IPS DF 19.7 (cell line): ENCODE measurements around the gene ADGRD1.
"Not testable (repeated sequence)": the region's sequence is repeated elsewhere in the genome, so short reads cannot be mapped to it uniquely, and the experiment has no call there.

Experiments
- DNase-seq: peaks from one replicate; pipeline ENCODE4 v3.0.0-alpha.2; 2013; ENCODE audit warnings: low read depth, low spot score

The ADGRD1 gene

DNA sequence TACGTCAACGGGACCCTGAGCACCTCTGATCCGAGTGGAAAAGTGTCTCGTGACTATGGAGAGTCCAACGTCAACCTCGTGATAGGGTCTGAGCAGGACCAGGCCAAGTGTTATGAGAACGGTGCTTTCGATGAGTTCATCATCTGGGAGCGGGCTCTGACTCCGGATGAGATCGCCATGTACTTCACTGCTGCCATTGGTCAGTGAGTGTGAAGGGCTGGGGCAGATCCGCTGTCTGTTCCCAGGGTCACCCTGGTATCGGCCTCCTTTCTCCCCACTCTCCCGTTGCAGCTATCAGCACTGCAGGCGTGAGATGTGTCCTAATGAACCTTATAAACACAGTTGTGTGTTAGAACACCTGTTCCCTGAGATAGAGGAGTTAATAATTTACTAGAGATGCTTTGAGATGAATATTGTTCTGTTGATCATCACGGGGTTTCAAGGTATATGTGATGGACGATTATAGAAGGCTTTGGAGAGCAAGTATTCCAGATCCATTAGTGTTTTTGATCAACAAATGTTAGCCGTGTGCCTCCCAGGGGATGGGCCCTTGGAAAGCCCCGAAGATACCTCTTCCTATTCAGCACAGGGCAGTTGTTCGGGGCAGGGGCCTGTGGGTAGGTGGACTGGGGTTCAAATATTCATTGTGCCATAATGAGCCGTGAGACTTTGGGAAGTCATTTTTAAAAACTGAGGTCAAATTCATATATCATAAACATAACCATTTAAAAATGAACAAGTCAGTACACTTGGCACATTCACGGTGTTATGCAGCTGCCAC, 33.6 kb downstream of the ADGRD1 start:
- DNase-seq, result no peak

DNA sequence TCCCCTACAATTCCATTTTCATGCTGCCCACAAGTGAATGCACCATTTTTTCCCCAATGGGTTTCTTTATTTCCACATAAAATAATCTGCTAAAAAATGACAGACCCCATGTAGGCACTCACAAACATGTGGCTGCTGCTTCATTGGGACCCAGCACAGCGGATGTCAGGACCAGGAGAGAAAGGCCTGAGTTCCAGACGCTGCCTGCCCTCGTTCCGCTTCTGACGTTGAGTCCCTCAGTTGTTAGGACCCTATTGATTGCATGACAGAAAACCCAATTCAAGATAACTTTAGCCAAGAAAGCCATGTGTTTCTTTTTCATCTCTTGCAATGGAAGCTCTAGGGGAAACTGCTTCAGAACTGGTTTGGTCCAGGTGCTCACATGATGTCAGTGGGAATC, 34.6 kb downstream of the ADGRD1 start:
- no peak for DNase-seq

DNA sequence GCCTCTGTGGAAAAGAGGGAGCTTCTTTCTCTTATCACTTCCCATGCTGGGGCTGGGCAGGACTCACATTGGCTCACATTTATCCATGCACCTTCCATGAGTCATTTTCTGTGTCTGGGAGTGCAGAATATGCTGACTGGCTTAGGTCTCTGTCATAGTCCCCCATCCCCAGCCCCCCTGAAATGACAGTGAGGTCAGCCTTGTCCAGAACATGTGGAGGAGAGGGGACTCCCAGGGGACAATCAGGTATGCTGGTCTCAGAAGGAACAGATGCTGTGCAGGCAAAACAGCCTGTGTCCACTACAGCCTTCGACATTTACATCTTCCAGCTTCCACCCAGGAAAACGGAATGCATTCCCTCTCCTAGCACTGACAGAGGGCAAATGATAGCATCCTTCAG, 35.0 kb downstream of the ADGRD1 start:
- no peak for DNase-seq

DNA sequence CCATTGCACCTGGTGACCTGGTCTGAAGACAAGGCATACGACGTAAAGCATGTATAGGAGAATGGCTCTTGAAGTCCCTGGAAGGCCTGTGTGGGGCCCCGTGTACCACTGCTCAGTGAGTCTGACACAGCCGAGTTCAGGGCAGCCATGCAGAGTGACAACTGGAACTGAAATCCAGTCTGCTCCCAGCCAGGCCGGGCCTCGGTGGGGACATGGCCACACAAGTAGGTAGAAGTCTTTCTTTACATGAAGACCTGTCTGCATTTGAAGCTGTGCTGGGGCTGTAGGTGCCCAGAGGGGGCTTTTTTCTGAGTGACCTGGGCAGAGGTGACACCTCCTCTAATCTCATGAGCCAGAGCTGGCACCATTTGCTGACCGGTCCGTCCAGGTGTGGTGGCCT, 35.7 kb downstream of the ADGRD1 start:
- no peak for DNase-seq

DNA sequence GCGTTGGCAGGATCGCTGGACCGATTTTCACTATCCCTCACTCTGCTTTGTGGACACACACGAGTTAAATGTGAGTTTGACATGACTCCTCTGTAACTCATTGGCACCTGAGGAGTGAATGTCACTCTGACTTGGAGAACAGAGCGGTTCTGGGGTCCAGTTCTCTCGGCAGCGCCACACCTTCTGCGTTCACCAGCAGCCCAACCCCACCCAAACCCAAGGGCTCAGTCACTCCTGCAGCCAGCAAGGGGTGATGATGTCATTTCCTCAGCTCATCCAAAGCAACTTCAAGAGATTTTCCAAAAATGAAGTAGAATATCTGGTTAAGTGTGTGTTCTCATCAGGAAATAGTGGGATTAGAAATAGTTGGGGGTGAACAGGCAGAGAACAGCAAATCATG, 36.3 kb downstream of the ADGRD1 start:
- no peak for DNase-seq

DNA sequence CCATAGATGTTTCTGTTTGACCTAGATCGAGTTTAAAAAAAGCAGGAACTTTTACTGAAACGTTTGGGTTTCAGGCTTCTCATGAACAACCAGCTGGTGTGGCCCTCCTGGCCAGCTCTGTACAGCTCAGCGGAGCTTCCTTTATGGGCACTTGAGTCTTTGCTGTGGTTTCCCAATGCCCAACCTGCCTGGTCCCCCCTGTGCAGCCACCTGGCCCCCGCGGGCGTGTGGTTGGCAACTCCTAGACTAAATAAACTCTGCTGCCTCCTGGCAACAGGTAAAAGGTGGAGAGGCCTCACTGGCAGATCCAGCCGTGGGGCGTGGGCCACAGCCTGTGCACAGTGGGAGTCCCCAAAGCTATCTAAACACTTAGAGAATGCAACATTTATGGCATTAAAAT, 38.7 kb downstream of the ADGRD1 start:
- DNase-seq, result no peak

DNA sequence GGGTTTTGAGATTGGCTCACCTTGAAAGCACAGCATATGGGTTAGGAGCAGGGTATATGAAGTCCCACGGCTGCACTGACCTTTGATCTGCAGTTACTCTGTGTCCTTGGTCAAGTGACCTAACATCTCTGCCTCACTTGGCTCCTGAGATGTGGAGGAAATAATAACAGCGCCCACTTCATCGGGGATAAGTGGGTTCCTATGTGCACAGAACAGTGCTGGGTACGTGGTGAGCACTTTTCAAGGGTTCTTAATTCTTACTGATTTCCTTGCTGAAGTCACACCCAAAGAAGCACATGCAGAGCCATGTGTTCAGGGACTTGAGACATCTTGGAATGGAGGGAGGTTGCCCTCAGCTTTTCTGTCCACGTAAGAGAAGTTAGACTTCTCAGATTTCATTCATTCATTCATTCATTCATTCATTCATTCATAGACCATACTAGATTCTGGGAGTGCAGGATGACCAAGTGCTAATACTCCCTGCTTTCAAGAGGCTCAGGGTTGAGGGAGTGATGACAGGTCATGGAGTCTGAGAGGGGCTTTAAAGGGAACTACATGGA, 39.4 kb downstream of the ADGRD1 start:
- no peak for DNase-seq

DNA sequence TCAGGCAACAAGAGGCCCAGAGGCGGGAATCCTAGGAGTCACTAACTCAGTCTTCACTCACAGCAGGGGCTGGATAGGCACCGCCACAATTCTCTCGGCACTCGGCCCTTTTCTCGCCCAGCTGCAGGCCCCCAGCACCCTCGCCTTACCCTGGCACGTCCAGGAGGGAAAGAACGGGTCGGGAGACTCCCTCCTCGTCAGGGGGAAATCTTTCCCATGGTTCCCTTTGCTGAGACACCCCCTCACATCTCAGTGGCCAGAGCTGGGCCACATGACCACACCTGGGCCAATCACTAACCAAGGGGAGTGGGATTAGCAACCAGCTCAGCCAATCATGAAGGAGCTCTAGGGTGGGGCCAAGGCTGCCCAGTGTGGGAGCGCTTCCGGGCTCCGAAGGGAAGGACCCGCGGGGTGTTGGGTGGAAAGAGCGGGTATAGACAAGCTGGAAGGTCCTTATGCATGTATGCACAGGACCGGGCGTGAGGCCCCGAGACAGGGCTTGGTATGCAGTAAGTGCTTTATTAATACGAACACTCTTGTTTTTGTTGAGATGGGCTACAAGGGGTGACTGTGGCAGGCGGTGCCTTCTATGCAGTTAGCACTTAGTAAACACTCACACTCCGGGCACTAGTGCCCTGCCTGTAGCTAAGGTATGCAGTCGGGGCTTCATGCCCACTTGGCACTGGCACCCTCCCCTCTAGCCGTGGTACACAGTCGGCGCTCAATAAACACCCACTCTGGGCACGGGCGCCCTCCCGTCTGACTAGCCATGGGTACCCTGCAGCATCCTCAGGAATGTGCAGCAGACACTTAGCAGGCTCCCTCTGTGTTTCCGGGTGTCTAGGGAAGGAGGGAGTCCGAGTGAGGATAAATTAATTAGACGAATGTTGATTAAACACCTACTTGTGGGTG, 40.3 kb downstream of the ADGRD1 start:
- DNase-seq, result no peak

DNA sequence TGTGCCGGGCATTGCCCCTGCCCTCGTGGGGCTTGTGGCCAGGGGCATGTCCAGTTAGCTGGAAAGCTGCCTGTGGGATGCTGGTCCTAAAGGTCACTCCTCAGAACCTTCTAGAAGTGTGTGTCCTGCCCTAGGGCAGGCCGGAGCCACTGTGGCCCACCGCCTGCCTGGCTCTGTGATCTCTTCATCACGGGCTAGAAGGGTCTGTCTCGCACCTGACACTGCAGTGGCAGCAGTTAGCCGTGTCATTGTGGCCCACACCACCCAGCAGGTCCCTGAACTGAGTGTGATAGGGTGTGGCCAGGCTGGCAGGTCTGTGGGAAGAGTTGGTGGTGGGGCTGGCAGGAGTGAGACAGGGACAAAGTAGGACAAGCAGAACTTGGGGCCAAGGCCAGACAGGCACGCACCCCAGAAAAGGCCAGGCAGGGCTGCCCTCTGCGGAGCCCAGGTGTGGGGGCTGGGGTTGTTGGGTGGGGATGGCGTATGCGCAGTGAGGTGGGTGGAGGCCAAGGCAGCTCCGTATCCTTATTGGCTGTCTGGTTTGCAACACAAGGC, 41.2 kb downstream of the ADGRD1 start:
- no peak for DNase-seq

DNA sequence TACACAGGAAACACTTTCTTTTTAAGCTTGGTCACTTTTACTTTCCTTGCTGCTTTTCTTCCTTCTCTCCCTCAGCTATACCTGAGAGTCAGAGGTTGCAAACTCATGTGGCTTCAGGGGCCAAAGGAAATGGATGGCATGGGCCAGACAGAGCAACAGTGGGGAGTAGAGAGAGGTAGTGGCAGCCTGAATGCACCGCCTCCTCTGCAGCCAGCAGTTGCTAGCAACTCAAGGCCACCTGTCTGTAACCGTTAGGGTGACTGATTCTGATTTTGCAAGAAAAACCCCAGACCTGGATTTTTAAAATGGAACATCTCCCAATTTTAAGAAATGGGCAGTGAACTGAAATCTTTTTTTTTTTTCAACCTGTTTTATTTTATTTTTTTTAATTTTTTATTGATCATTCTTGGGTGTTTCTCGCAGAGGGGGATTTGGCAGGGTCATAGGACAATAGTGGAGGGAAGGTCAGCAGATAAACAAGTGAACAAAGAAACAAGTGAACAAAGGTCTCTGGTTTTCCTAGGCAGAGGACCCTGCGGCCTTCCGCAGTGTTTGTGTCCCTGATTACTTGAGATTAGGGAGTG, 41.8 kb downstream of the ADGRD1 start:
- DNase-seq, result not testable (repeated sequence)

DNA sequence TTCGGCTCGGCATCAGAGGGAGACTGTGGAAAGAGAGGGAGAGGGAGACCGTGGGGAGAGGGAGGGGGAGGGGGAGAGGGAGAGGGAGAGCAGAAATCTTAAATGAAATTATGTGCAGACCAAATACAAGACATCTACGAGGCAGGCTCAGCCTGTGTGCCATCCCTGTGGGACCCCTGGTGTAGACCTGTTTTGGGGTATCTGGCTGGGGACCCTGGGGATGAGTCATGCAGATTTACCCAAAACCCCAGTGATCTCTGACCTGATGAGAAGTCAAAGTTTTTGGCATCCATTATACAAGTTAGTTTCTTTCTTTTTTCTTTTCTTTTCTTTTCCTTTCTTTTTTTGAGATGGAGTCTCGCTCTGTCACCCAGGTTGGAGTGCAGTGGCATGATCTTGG, 44.4 kb downstream of the ADGRD1 start:
- DNase-seq, result no peak

DNA sequence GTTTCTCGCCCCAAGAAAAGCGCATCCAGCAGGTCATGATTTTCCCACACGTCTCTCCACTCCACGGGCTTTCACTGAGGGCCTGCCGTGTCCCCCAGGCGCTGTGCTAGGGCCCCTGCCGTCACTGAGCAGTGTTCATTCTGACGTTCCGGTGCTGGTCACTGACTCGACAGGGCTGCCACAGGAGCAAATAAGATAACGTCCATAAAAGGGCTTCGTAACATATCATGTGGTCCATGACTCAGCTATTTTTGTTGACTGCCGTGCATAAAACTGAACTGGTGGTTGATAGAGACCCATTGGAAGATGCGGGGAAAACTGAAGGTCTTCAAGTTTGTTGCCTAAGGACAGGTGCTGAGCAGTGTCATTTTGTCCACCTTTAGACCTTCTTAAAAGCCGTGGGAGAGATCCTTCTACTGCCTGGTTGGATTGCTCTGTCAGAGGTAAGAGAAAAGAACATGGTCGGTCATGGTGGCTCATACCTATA, 46.3 kb downstream of the ADGRD1 start:
- no peak for DNase-seq

DNA sequence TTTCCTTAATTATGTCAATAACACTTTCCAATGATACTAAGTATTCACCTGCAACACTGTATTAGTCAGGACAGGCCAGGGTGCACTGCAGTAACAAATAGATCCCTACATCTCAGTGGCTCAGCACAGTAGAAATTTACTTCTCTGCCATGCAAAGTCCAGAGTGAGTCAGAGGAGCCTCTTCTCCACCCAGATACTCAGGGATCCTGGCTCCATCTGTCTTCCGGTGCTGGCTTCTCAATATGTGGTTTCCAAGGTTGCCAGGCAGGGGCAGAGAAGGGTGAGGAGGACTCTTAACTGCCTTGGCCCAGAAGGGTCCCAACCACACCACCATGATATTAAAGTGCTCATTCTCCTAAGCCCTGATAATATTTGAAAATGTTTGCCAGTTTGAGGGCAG, 47.8 kb downstream of the ADGRD1 start:
- DNase-seq, result no peak

DNA sequence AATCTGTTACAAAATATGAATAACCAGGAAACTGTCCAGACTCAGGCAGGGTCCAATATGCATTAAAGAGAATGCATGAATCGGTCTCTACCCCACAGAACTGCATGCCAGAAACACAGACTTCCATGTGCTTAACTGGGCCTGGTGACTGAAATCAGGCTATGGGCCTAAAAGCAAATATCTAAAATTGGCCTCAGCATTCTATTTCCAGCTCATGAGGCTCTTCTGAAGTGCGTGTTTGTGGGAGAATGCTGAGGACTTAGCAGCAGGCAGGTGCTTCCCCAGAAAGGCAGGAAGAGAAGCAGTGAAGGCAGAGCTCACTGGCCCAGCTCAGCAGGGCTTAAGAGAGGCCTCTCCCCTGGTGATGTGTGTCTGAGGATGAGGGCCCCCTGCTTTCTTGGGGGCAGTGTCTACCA, 48.5 kb downstream of the ADGRD1 start:
- no peak for DNase-seq

DNA sequence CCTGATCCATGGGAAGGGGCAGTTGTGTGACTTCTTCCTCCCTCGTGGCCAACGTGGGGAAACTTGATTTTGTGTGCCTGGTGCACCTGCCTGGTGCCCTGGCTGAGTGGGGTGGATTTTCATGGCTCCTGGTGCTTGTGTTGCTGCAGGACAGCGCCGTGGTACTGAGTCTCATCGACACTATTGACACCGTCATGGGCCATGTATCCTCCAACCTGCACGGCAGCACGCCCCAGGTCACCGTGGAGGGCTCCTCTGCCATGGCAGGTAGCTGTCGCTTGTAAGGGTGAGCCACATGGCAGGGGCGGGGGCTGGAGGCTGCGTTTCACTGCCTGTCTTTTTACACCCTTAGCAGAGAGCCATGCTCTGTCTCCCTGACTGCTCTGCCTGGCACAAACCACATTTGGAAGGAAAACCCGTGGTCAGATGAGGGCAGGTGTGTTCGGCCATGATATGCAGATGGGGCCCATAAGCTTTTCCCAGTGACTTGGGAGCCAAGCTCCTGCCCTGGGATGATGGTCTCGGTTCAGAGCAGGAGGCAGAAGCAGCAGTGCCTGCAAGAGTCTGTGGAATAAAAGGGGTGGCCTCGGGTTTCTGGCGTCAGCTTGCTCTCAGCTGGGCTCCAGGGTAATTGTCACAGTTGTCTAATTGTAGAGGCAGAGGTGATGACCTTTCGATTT, 49.5 kb downstream of the ADGRD1 start:
- no peak for DNase-seq

DNA sequence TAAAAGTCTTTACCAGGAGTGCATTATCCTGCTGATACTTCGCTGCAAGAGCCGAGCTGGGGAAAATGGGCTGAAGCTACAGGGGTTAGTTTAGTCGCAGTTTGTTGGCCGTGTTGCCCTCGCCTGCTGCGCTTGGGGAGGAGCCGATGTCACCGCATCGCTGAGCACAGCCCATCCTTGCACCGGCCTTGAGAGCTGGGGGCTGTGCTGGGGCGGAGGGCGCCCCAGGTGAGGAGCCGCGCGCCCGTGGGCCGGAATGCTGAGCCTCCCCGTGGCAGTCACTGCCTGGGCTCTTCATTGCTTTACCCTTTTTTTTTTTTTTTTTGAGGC, 50.0 kb downstream of the ADGRD1 start:
- no peak for DNase-seq

DNA sequence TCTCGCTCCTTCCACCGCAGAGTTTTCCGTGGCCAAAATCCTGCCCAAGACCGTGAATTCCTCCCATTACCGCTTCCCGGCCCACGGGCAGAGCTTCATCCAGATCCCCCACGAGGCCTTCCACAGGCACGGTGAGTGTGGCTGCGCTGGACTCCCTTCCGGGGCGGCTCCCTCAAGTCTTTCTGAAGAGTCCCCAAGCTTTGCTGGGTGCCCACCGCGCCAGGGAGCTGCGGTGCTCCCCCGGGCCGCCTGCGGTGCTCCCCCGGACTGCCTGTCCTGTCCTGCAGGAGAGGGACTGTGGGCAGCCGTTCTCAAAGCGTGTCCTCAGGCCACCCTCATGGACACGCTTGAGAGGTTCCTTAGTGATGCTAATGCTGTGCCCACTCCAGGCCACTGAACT, 50.5 kb downstream of the ADGRD1 start:
- DNase-seq, result no peak

DNA sequence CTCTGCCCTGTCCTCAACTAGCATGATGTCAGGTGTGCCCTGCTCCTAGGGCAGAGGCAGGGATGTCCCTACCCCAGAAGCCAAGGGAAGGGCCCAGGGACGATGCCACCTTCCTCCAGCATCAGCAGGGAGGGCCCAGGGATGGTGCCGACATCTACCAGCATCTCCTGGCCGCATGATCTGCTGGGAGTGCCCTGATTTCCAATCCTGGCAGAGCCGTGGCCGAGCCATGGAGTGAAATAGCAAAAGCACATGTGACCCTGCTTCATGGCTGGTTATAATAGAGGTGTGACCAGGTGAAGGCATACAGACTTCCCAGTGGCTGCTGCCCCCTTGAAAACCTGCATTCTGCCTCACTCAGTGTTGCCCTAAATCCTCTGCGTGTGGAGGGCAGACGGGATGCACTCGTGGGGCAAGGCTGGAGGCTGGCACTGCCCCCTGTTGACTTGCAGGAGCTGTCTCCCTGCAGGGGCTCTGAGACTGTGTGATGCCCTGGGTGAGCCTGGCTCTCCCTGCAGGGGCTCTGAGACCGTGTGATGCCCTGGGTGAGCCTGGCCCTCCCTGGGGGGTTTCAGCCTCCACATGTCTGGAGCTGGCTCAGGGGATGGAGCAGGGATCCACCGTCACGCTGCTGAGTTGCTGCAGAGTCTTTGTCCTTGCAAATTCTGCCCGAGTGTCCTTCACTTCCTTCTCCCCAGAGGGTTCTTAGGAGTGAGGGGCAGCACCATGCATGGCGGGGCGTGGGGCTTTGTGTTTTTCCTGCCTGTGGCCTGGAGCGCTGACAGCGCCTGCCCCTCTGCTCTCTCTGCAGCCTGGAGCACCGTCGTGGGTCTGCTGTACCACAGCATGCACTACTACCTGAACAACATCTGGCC, 51.7 kb downstream of the ADGRD1 start:
- DNase-seq, result no peak

DNA sequence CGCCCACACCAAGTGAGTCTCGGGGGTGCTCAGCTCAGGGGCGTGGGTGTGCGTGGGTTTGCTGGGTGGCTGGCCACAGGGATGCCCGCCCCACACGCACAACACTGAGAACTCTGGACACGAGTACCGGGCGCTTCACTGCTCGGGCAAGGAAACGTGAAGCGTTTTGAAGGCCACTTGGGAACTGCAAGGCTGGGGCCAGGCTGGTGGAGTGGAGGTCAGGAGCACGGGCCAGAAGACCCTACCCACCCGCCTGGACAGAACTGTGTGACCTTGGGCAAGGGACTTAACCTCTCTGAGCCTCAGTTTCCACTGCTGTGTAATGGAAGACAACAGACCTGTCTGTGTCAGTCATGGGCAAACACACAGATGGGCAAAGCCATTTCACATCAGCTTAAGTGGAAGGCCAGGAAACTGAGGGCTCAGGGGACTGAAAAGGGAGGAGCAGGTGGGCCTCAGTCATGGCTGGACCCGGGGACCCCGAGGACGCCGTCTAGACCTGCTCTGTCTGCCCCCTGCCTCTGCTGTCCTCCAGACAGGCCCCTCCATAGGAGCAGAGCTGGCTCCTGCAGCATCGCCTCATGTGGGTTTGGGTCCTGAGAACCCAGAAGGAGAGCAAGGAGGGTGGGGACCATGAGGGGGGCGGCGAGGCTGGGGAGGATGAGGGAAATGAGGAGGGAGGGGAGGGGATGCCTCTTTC, 52.5 kb downstream of the ADGRD1 start:
- DNase-seq, result no peak
